Panc1 (cell line): ENCODE results near the gene FAM193A. TPM values are rescaled to one million over a fixed set of nuclear protein-coding genes. Genes with fewer than 3 reads are reported as not detected.

ENCODE experiments used
- ATAC-seq: fragments of 200-7000 bp; cut with Tn5 transposase; 2 replicates; pipeline ENCODE4 v1.9.1; 2020; ENCODE audit warnings: mild to moderate bottlenecking, moderate library complexity
- BruUV-seq: library from RNA; stranded (reverse); fragments of 400-500 nt; replicated peaks from 2 replicates; lab custom pipeline; 2021; lab: Mats Ljungman, UMichigan
- CTCF ChIA-PET: fragments of 300-600 bp; sonication (Branson Sonifier 250); formaldehyde crosslinking; loops from one replicate; lab custom pipeline; 2022; ENCODE audit warnings: antibody characterized with exemption; lab: Charles Lee
- POLR2A ChIA-PET: fragments of 300-600 bp; sonication (Branson Sonifier 250); formaldehyde crosslinking; loops from one replicate; lab custom pipeline; 2022; ENCODE audit warnings: antibody characterized with exemption; lab: Charles Lee
- DNase-seq: peaks from one replicate; pipeline ENCODE4 v3.0.0-alpha.2; 2010; ENCODE audit warnings: low read depth, low spot score
- H3K27ac ChIP-seq: 2 replicates; pipeline ENCODE4 v1.5.1; 2011; ENCODE audit warnings: mild to moderate bottlenecking, low read length, inconsistent platforms
- H3K27me3 ChIP-seq: fragments of 200-500 bp; sonication (Bioruptor generic); 2 replicates; pipeline ENCODE4 v1.6.0; 2014; ENCODE audit warnings: low read length, inconsistent platforms; ENCODE audit not compliant: control insufficient read depth, insufficient read depth
- H3K36me3 ChIP-seq: fragments of 200-500 bp; sonication (Bioruptor generic); 2 replicates; pipeline ENCODE4 v1.5.1; 2014; ENCODE audit warnings: inconsistent platforms, mild to moderate bottlenecking, low read length, moderate library complexity; ENCODE audit not compliant: control insufficient read depth, insufficient read depth
- H3K4me1 ChIP-seq: 2 replicates; pipeline ENCODE4 v1.5.1; 2011; ENCODE audit warnings: inconsistent platforms, mild to moderate bottlenecking, low read length, moderate library complexity; ENCODE audit not compliant: control insufficient read depth, insufficient read depth
- H3K4me3 ChIP-seq, 2 experiments: 2 replicates each; pipeline ENCODE4 v1.5.1; 2011 to 2012; ENCODE audit warnings: low read depth in 2 of 2, low read length in 2 of 2, mild to moderate bottlenecking in 2 of 2, inconsistent platforms in 1 of 2, moderate library complexity in 1 of 2
- H3K9me3 ChIP-seq: fragments of 200-500 bp; sonication (Bioruptor generic); 2 replicates; pipeline ENCODE4 v1.5.1; 2014; ENCODE audit warnings: low read depth, mild to moderate bottlenecking, inconsistent platforms, low read length, moderate library complexity; ENCODE audit not compliant: control insufficient read depth, insufficient read depth
- POLR2AphosphoS5 ChIP-seq: IDR thresholded peaks from 2 replicates; pipeline ENCODE4 v1.6.1; 2012; ENCODE audit warnings: mild to moderate bottlenecking, low read depth, low read length, moderate library complexity
- SIN3A ChIP-seq: IDR thresholded peaks from 2 replicates; pipeline ENCODE4 v1.6.1; 2012; ENCODE audit warnings: low read depth, mild to moderate bottlenecking, low read length, moderate library complexity, borderline replicate concordance; ENCODE audit not compliant: insufficient read depth
- TCF7L2 ChIP-seq: IDR thresholded peaks from 2 replicates; pipeline ENCODE4 v1.6.1; 2011; ENCODE audit warnings: mild to moderate bottlenecking, low read depth, low read length, inconsistent platforms
- in situ Hi-C: cut with HindIII; loops from 2 replicates; pipeline ENCODE4 v1.10.0; 2016; ENCODE audit warnings: low sequenced_read_pairs, low pct_unique_long_range_greater_than_20kb
- intact Hi-C: fragments of 100-400 bp; cut with micrococcal nuclease; formaldehyde crosslinking; loops from one replicate; pipeline ENCODE4 v1.10.0; 2022; ENCODE audit not compliant: unreplicated experiment
- total RNA-seq: library from RNA; stranded (reverse); gene quantifications from one replicate; pipeline ENCODE4 v1.2.1, GENCODE V29; 2021; ENCODE audit not compliant: unreplicated experiment
- TF ChIP-seq, protein P1 (sequence below), 2 experiments: IDR thresholded peaks; 2 replicates each; pipeline ENCODE4 v1.6.1; 2011 to 2012; ENCODE audit warnings: low read depth in 2 of 2, control low read depth in 1 of 2, low read length in 1 of 2, mild to moderate bottlenecking in 1 of 2, moderate library complexity in 1 of 2; ENCODE audit not compliant: insufficient read depth in 1 of 2
- TF ChIP-seq, protein P2 (sequence below): fragments of 450-650 bp; IDR thresholded peaks from 2 replicates; pipeline ENCODE4 v1.5.1; 2017; ENCODE audit warnings: mild to moderate bottlenecking

FAM193A gene
- total RNA-seq, 1 experiment from 2014 or later: 25.7 TPM

DNA sequence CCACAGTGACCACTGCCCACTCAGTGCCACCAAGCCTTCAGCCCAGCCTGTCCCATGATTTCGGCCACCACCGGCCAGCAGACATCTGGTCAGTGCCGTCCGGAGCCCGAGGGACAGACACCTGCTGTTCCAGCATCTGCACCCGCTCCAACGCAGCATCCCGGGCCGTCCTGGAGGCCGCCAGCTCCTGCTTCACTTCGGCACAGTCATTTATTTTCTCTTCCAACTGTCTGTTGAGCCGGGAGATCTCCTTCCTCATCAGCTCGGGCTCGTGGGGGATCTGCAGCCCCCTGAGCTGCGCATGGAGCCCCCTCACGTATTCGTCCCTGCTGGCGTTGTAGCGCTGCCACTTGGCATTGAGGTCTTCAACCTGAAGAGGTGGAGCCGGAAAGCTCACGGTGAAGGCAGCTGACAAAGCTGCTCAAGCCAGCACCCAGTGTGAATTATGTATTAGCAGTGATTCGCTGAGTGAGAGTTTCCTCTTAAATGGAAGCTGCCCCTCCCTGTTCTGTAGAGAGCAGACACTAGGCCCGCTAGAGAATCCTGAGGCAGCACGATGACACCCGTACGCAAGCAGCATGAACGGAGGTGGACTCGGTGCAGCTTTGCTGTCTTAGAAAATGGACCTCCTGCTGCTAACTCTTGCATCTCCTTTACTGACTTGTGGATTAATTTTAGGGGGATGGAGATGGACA is 208.3 kb downstream of the FAM193A start:
- POLR2A ChIA-PET: no interaction called here
- intact Hi-C loops: no loop called here

DNA sequence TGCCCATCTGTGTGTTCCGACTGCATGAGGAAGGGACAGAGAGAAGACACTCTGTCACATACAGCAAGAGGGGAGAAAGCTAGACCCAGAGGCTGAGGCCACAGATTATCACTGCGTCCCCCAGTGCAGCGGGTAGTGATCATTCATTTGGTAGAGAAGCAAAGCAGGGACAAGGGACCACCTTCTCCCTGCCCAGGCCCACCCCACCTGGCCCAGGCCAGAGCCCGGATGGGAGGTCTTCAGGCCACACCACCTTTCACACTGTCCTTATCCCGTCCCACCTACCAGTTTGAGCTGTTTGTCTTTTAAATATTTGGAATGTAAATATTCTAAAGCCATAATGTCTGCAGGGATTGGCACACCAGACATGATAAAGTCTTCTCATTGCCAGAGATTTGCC is 209.1 kb downstream of the FAM193A start:
- no TSS peak for BruUV-seq
- ChIA-PET CTCF (no interaction called here), POLR2A (no interaction called here)
- in situ Hi-C loops: no loop called here
- Histone ChIP-seq H3K36me3 (no peaks in the 10 kb centered on the region), H3K27me3 (no peaks in the 10 kb centered on the region), H3K27ac (no peak overlapping the region), H3K4me3 (no peak overlapping the region), H3K4me1 (no peaks in the 10 kb centered on the region), H3K9me3 (no peaks in the 10 kb centered on the region)
- no peak for ATAC-seq
- no peak for DNase-seq
- intact Hi-C loops: no loop called here
- TF ChIP-seq, protein P1, sequence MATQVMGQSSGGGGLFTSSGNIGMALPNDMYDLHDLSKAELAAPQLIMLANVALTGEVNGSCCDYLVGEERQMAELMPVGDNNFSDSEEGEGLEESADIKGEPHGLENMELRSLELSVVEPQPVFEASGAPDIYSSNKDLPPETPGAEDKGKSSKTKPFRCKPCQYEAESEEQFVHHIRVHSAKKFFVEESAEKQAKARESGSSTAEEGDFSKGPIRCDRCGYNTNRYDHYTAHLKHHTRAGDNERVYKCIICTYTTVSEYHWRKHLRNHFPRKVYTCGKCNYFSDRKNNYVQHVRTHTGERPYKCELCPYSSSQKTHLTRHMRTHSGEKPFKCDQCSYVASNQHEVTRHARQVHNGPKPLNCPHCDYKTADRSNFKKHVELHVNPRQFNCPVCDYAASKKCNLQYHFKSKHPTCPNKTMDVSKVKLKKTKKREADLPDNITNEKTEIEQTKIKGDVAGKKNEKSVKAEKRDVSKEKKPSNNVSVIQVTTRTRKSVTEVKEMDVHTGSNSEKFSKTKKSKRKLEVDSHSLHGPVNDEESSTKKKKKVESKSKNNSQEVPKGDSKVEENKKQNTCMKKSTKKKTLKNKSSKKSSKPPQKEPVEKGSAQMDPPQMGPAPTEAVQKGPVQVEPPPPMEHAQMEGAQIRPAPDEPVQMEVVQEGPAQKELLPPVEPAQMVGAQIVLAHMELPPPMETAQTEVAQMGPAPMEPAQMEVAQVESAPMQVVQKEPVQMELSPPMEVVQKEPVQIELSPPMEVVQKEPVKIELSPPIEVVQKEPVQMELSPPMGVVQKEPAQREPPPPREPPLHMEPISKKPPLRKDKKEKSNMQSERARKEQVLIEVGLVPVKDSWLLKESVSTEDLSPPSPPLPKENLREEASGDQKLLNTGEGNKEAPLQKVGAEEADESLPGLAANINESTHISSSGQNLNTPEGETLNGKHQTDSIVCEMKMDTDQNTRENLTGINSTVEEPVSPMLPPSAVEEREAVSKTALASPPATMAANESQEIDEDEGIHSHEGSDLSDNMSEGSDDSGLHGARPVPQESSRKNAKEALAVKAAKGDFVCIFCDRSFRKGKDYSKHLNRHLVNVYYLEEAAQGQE (IDR thresholded peaks at IDR 0.05; ENCODE audit: insufficient read depth in 1 of 2, low read depth in 2 of 2, low read length in 1 of 2): no peak
- TF ChIP-seq TCF7L2 (no peak), POLR2AphosphoS5 (no peak), SIN3A (no peak)
- TF ChIP-seq, protein P2, sequence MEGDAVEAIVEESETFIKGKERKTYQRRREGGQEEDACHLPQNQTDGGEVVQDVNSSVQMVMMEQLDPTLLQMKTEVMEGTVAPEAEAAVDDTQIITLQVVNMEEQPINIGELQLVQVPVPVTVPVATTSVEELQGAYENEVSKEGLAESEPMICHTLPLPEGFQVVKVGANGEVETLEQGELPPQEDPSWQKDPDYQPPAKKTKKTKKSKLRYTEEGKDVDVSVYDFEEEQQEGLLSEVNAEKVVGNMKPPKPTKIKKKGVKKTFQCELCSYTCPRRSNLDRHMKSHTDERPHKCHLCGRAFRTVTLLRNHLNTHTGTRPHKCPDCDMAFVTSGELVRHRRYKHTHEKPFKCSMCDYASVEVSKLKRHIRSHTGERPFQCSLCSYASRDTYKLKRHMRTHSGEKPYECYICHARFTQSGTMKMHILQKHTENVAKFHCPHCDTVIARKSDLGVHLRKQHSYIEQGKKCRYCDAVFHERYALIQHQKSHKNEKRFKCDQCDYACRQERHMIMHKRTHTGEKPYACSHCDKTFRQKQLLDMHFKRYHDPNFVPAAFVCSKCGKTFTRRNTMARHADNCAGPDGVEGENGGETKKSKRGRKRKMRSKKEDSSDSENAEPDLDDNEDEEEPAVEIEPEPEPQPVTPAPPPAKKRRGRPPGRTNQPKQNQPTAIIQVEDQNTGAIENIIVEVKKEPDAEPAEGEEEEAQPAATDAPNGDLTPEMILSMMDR: no peak

More for the DNA sequence above, 208.3 kb downstream of the FAM193A start:
- H3K36me3 ChIP-seq: no peaks in the 10 kb centered on the region
- no peaks in the 10 kb centered on the region for H3K4me1 ChIP-seq
- H3K27me3 ChIP-seq: no peaks in the 10 kb centered on the region
- no peak overlapping the region for H3K4me3 ChIP-seq
- DNase-seq (no peak), ATAC-seq (no peak)
- TF ChIP-seq SIN3A (no peak), POLR2AphosphoS5 (no peak), TCF7L2 (no peak)
- TF ChIP-seq, protein P1 (IDR thresholded peaks at IDR 0.05; ENCODE audit: insufficient read depth in 1 of 2, low read depth in 2 of 2, low read length in 1 of 2): no peak
- H3K27ac ChIP-seq: no peak overlapping the region
- in situ Hi-C loops: no loop called here
- no TSS peak for BruUV-seq
- H3K9me3 ChIP-seq: no peaks in the 10 kb centered on the region
- CTCF ChIA-PET: no interaction called here
